ENCODE data around the gene AMBN. TPM values are rescaled to one million over a fixed set of nuclear protein-coding genes. Genes with fewer than 3 reads are reported as not detected.

Gene AMBN
- total and polyA plus RNA-seq, 2 experiments from 2014 or later, result not detected

DNA sequence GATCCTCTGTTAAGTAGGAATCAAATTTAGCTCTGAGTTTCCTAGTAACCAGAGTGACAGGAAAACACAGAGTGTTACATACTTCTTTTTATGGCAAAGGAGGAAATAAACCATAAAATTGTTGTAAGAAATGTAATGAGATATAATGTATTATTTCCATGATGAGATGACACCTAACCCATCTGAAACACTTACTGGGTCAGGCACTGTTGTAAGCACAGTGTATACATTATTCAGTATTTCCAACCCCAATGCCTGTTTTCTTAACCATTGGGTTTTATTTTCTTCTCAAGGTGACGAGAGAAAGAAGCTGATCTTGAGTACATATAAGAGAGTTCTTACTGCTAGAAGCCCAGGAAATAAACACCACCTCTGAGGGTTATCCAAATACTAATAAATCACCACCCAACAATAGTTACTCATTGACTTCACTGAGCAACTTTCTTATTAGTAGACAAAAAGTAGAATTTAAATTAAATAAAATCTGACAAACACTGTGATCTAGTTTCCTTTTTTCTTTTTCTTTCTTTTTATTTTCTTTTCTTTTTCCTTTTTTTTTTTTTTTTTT, 32.3 kb downstream of the AMBN start (continued):
- TF ChIP-seq, protein P1, sequence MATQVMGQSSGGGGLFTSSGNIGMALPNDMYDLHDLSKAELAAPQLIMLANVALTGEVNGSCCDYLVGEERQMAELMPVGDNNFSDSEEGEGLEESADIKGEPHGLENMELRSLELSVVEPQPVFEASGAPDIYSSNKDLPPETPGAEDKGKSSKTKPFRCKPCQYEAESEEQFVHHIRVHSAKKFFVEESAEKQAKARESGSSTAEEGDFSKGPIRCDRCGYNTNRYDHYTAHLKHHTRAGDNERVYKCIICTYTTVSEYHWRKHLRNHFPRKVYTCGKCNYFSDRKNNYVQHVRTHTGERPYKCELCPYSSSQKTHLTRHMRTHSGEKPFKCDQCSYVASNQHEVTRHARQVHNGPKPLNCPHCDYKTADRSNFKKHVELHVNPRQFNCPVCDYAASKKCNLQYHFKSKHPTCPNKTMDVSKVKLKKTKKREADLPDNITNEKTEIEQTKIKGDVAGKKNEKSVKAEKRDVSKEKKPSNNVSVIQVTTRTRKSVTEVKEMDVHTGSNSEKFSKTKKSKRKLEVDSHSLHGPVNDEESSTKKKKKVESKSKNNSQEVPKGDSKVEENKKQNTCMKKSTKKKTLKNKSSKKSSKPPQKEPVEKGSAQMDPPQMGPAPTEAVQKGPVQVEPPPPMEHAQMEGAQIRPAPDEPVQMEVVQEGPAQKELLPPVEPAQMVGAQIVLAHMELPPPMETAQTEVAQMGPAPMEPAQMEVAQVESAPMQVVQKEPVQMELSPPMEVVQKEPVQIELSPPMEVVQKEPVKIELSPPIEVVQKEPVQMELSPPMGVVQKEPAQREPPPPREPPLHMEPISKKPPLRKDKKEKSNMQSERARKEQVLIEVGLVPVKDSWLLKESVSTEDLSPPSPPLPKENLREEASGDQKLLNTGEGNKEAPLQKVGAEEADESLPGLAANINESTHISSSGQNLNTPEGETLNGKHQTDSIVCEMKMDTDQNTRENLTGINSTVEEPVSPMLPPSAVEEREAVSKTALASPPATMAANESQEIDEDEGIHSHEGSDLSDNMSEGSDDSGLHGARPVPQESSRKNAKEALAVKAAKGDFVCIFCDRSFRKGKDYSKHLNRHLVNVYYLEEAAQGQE (IDR thresholded peaks at IDR 0.05; ENCODE audit: unreplicated experiment), result no peak
- TF ChIP-seq, protein P2, sequence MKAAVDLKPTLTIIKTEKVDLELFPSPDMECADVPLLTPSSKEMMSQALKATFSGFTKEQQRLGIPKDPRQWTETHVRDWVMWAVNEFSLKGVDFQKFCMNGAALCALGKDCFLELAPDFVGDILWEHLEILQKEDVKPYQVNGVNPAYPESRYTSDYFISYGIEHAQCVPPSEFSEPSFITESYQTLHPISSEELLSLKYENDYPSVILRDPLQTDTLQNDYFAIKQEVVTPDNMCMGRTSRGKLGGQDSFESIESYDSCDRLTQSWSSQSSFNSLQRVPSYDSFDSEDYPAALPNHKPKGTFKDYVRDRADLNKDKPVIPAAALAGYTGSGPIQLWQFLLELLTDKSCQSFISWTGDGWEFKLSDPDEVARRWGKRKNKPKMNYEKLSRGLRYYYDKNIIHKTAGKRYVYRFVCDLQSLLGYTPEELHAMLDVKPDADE (IDR thresholded peaks at IDR 0.05), result no peak

DNA sequence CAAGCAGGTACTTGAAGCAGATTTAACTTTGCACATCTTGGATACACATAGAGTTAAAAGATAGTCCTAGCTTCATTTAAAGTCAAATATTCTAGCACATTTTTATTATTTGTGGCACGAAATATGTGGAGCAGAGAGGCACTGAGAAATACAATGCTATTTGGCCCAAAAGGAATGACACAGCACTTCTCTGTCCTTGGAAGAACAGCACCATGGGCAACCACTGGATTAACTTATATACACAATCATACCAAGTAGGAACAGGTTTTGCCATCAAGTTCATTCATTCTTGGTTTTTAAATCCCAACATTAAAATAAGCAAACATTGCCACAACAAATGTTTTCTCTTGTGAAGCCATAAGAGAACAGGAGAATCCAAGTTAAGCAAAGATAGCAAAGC, 35.6 kb downstream of the AMBN start:
- Histone ChIP-seq H3K27ac (ENCODE audit: low read depth) (no peak overlapping the region), H3K79me2 (replicated peaks; ENCODE audit: insufficient read depth) (no peaks in the 10 kb centered on the region), H3K9me2 (ENCODE audit: insufficient read depth) (no peaks in the 10 kb centered on the region), H3K4me1 (ENCODE audit: insufficient read depth) (no peaks in the 10 kb centered on the region; the same call in 1 of the 2 replicates), H3K27me3 (ENCODE audit: insufficient read depth) (no peaks in the 10 kb centered on the region), H3K36me3 (ENCODE audit: insufficient read depth) (no peaks in the 10 kb centered on the region), H3F3A (replicated peaks; ENCODE audit: low read depth) (no peaks in the 10 kb centered on the region), H3K4me2 (no peak overlapping the region), H4K20me1 (replicated peaks; ENCODE audit: insufficient read depth) (no peaks in the 10 kb centered on the region), H3K4me3 (no peak overlapping the region), H2AFZ (peak overlapping the region; percentile 29; the same call in 1 of the 2 replicates)
- Mint-ChIP-seq H3K27me3 (ENCODE audit: insufficient read depth, low read depth, poor library complexity) (peaks cover 3% of the 10 kb centered on the region), H3K4me1 (no peaks in the 10 kb centered on the region; the same call in 2 of the 3 replicates), H3K4me3 (no peak overlapping the region), H3K9me3 (no peaks in the 10 kb centered on the region), H3K36me3 (ENCODE audit: low read depth) (no peaks in the 10 kb centered on the region; the same call in 2 of the 3 replicates), H3K27ac (no peak overlapping the region)
- DNase-seq (ENCODE audit: low spot score), result no peak
- ATAC-seq, result no peak
- no peak for TF ChIP-seq CREB1 (CRISPR knock-in tag; IDR thresholded peaks at IDR 0.05; ENCODE audit: low read depth)
- TF ChIP-seq, protein P2 (IDR thresholded peaks at IDR 0.05), result no peak
- no peak for TF ChIP-seq NANOG (IDR thresholded peaks at IDR 0.05; ENCODE audit: borderline replicate concordance)
- no peak for TF ChIP-seq EZH2 (IDR thresholded peaks at IDR 0.05; ENCODE audit: low read depth, unreplicated experiment)
- TF ChIP-seq POLR2AphosphoS5 (IDR thresholded peaks at IDR 0.05; ENCODE audit: low read depth), result no peak
- TF ChIP-seq, protein P3, sequence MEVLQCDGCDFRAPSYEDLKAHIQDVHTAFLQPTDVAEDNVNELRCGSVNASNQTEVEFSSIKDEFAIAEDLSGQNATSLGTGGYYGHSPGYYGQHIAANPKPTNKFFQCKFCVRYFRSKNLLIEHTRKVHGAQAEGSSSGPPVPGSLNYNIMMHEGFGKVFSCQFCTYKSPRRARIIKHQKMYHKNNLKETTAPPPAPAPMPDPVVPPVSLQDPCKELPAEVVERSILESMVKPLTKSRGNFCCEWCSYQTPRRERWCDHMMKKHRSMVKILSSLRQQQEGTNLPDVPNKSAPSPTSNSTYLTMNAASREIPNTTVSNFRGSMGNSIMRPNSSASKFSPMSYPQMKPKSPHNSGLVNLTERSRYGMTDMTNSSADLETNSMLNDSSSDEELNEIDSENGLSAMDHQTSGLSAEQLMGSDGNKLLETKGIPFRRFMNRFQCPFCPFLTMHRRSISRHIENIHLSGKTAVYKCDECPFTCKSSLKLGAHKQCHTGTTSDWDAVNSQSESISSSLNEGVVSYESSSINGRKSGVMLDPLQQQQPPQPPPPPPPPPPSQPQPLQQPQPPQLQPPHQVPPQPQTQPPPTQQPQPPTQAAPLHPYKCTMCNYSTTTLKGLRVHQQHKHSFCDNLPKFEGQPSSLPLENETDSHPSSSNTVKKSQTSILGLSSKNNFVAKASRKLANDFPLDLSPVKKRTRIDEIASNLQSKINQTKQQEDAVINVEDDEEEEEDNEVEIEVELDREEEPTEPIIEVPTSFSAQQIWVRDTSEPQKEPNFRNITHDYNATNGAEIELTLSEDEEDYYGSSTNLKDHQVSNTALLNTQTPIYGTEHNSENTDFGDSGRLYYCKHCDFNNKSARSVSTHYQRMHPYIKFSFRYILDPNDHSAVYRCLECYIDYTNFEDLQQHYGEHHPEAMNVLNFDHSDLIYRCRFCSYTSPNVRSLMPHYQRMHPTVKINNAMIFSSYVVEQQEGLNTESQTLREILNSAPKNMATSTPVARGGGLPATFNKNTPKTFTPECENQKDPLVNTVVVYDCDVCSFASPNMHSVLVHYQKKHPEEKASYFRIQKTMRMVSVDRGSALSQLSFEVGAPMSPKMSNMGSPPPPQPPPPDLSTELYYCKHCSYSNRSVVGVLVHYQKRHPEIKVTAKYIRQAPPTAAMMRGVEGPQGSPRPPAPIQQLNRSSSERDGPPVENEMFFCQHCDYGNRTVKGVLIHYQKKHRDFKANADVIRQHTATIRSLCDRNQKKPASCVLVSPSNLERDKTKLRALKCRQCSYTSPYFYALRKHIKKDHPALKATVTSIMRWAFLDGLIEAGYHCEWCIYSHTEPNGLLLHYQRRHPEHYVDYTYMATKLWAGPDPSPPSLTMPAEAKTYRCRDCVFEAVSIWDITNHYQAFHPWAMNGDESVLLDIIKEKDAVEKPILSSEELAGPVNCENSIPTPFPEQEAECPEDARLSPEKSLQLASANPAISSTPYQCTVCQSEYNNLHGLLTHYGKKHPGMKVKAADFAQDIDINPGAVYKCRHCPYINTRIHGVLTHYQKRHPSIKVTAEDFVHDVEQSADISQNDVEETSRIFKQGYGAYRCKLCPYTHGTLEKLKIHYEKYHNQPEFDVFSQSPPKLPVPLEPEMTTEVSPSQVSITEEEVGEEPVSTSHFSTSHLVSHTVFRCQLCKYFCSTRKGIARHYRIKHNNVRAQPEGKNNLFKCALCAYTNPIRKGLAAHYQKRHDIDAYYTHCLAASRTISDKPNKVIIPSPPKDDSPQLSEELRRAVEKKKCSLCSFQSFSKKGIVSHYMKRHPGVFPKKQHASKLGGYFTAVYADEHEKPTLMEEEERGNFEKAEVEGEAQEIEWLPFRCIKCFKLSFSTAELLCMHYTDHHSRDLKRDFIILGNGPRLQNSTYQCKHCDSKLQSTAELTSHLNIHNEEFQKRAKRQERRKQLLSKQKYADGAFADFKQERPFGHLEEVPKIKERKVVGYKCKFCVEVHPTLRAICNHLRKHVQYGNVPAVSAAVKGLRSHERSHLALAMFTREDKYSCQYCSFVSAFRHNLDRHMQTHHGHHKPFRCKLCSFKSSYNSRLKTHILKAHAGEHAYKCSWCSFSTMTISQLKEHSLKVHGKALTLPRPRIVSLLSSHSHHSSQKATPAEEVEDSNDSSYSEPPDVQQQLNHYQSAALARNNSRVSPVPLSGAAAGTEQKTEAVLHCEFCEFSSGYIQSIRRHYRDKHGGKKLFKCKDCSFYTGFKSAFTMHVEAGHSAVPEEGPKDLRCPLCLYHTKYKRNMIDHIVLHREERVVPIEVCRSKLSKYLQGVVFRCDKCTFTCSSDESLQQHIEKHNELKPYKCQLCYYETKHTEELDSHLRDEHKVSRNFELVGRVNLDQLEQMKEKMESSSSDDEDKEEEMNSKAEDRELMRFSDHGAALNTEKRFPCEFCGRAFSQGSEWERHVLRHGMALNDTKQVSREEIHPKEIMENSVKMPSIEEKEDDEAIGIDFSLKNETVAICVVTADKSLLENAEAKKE (CRISPR knock-in tag; IDR thresholded peaks at IDR 0.05), result no peak
- TF ChIP-seq, protein P1 (IDR thresholded peaks at IDR 0.05; ENCODE audit: unreplicated experiment), result no peak
- no peak for TF ChIP-seq ZNF114 (CRISPR knock-in tag; IDR thresholded peaks at IDR 0.05)
